MM.1S (cell line): ENCODE results near the gene FXYD7.

Experiments
- EZH2 ChIP-seq: fragments of 300-600 bp; sonication (generic); optimal IDR thresholded peaks from 2 replicates; pipeline ENCODE3; 2017; ENCODE audit warnings: low read depth, mild to moderate bottlenecking, antibody characterized with exemption, low read length, mixed read lengths
- TF ChIP-seq, protein P1 (sequence below): fragments of 300-600 bp; sonication (generic); IDR thresholded peaks from 2 replicates; pipeline ENCODE4 v1.5.1; 2016; ENCODE audit warnings: antibody characterized with exemption, low read length, mixed read lengths

GRCh38 chr19:35149463-35149862 lies 6.4 kb downstream of the FXYD7 start:
- TF ChIP-seq, protein P1, sequence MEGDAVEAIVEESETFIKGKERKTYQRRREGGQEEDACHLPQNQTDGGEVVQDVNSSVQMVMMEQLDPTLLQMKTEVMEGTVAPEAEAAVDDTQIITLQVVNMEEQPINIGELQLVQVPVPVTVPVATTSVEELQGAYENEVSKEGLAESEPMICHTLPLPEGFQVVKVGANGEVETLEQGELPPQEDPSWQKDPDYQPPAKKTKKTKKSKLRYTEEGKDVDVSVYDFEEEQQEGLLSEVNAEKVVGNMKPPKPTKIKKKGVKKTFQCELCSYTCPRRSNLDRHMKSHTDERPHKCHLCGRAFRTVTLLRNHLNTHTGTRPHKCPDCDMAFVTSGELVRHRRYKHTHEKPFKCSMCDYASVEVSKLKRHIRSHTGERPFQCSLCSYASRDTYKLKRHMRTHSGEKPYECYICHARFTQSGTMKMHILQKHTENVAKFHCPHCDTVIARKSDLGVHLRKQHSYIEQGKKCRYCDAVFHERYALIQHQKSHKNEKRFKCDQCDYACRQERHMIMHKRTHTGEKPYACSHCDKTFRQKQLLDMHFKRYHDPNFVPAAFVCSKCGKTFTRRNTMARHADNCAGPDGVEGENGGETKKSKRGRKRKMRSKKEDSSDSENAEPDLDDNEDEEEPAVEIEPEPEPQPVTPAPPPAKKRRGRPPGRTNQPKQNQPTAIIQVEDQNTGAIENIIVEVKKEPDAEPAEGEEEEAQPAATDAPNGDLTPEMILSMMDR, result no peak
- TF ChIP-seq EZH2, result no peak
